ENCODE results near the gene ARHGEF7.
"Not testable (repeated sequence)": the region's sequence is repeated elsewhere in the genome, so short reads cannot be mapped to it uniquely, and the experiment has no call there.

Gene ARHGEF7

DNA sequence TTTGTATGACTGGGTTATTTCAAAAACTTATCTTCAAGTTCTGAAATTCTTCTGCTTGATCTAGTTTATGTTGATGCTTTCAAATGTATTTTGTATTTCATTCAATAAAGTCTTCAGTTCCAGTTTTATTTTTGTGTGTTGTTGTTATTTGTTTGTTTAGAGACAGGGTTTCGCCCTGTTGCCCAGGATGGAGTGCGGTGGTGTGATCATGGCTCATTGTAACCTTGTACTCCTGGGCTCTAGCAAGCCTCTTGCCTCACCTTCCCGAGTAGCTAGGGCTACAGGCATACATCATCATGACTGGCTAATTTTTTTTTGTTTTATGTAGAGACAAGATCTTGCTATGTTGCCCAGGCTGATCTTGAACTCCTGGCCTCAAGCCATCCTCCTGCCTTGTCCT is 40.3 kb upstream of the ARHGEF7 start:
- TF ChIP-seq, protein P1, sequence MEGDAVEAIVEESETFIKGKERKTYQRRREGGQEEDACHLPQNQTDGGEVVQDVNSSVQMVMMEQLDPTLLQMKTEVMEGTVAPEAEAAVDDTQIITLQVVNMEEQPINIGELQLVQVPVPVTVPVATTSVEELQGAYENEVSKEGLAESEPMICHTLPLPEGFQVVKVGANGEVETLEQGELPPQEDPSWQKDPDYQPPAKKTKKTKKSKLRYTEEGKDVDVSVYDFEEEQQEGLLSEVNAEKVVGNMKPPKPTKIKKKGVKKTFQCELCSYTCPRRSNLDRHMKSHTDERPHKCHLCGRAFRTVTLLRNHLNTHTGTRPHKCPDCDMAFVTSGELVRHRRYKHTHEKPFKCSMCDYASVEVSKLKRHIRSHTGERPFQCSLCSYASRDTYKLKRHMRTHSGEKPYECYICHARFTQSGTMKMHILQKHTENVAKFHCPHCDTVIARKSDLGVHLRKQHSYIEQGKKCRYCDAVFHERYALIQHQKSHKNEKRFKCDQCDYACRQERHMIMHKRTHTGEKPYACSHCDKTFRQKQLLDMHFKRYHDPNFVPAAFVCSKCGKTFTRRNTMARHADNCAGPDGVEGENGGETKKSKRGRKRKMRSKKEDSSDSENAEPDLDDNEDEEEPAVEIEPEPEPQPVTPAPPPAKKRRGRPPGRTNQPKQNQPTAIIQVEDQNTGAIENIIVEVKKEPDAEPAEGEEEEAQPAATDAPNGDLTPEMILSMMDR (IDR thresholded peaks at IDR 0.05; ENCODE audit: extremely low read depth, insufficient read depth, missing control alignments): no peak

DNA sequence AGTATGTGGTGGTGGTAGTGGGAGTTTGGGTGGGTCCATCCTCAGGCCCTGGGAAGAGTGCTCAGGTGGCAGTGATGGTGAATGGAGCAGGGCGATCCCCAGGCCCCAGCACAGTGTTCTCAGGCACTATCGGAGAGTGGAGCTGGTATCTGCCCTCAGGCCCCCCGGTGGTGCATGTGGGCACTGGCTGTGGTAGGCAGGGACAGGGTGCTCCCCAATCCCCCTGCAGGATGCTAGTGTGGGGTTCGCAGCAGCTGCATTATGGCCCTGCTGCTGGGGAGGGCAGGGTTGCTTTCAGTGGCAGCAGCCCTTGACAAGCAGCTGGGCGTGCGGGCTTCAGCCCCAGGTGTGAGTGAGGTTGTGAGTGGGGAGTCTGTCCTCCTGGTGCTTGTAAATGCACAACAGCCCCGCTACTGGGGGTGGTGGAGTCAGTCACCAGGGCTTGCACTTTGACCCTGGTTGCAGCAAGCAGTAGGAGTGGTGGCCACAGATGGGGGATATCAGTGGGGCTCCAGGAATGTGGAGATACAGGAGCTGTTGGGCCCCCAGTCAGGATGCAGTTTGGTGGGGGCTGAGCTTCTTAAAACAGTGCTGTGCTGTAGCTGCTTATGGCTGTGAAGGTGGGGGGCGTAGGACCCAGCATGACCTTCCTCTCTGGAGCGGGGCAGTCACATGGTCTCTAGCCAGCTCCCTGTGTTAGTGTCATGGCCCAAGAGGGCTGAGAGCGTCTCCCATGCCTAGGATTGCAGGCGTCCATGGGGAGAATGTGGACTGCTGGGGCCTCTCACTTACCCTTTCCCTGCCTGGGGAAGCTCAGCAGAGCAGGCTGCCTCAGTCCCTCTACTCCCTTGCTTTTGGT is 38.7 kb upstream of the ARHGEF7 start:
- in situ Hi-C loops (cut with MboI; ENCODE audit: low pct_unique_long_range_greater_than_20kb, low sequenced_read_pairs, unreplicated experiment): no loop called here
- TF ChIP-seq, protein P1 (IDR thresholded peaks at IDR 0.05; ENCODE audit: extremely low read depth, insufficient read depth, missing control alignments): no peak
- DNase-seq (ENCODE audit: low spot score): no peak

More for the DNA sequence above, 40.3 kb upstream of the ARHGEF7 start:
- no peak for DNase-seq (ENCODE audit: low spot score)
- in situ Hi-C loops (cut with MboI; ENCODE audit: low pct_unique_long_range_greater_than_20kb, low sequenced_read_pairs, unreplicated experiment): loop anchor here (25.0 kb wide), 1 partner anchor 162 kb away; no protein-coding TSS in a partner anchor

- in situ Hi-C loops (cut with MboI; ENCODE audit: low pct_unique_long_range_greater_than_20kb, low sequenced_read_pairs, unreplicated experiment): no loop called here
- TF ChIP-seq, protein P1 (IDR thresholded peaks at IDR 0.05; ENCODE audit: extremely low read depth, insufficient read depth, missing control alignments): no peak
- DNase-seq (ENCODE audit: low spot score): no peak
Observed at GRCh38 chr13:111079375-111079774, 35.7 kb upstream of the ARHGEF7 start.

DNA sequence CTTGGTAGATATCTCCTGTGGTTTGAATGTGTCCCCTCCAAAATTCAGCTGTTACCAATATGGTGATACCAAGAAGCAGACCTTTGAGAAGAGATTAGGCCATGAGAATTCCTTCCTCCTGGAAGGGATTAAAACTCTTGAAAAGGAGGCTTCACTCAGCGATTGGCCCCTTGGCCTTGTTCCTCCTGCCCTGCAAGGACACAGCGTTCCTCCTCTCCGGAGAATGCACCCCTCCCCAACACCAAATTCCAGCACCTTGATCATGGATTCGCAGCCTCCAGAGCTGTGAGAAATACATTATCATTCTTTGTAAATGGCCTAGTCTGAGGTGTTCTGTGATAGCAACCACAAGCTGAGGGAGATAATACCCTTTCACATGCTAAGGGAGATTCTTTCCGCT is 34.5 kb upstream of the ARHGEF7 start:
- no peak for DNase-seq (ENCODE audit: low spot score)
- in situ Hi-C loops (cut with MboI; ENCODE audit: low pct_unique_long_range_greater_than_20kb, low sequenced_read_pairs, unreplicated experiment): no loop called here
- TF ChIP-seq, protein P1 (IDR thresholded peaks at IDR 0.05; ENCODE audit: extremely low read depth, insufficient read depth, missing control alignments): no peak

- no peak for DNase-seq (ENCODE audit: low spot score)
- in situ Hi-C loops (cut with MboI; ENCODE audit: low pct_unique_long_range_greater_than_20kb, low sequenced_read_pairs, unreplicated experiment): no loop called here
- TF ChIP-seq, protein P1 (IDR thresholded peaks at IDR 0.05; ENCODE audit: extremely low read depth, insufficient read depth, missing control alignments): no peak
Observed at GRCh38 chr13:111082240-111082639, 32.9 kb upstream of the ARHGEF7 start.

DNA sequence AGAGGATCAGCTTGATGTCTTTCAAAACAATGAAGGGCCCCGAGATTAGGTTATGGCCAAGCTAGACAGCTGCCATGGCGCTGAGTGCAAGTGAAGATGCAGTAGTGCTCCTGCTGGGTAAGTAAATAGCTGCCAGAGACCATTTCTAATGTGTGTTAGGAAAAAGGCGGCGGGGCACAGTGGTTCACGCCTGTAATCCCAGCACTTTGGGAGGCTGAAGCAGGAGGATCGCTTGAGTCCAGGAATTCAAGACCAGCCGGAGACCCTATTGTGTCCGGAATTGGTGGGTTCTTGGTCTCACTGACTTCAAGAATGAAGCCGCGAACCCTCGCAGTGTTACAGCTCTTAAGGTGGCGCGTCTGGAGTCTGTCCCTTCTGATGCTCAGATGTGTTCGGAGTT is 32.3 kb upstream of the ARHGEF7 start:
- DNase-seq (ENCODE audit: low spot score); in situ Hi-C loops (cut with MboI; ENCODE audit: low pct_unique_long_range_greater_than_20kb, low sequenced_read_pairs, unreplicated experiment): not testable (repeated sequence)

GRCh38 chr13:111083693-111084092 is 31.4 kb upstream of the ARHGEF7 start:
- in situ Hi-C loops (cut with MboI; ENCODE audit: low pct_unique_long_range_greater_than_20kb, low sequenced_read_pairs, unreplicated experiment); DNase-seq (ENCODE audit: low spot score): not testable (repeated sequence)
